BJ (cell line): ENCODE data around the gene LRMDA. TPM values are rescaled to one million over a fixed set of nuclear protein-coding genes. Genes with fewer than 3 reads are reported as not detected.

Source experiments
- CTCF ChIA-PET: fragments of 350-600 bp; formaldehyde crosslinking; extraction: SDS; loops from one replicate; lab custom pipeline; 2021; ENCODE audit warnings: antibody characterized with exemption, inconsistent platforms; lab: Yijun Ruan, JAX
- POLR2A ChIA-PET: fragments of 300-600 bp; sonication (Branson Sonifier 250); formaldehyde crosslinking; extraction: SDS; loops from one replicate; lab custom pipeline; 2021; ENCODE audit warnings: antibody characterized with exemption; lab: Charles Lee
- DNase-seq: peaks from one replicate; pipeline ENCODE4 v3.0.0-alpha.2; 2011; ENCODE audit warnings: low read depth
- H3K27me3 ChIP-seq: 2 replicates; pipeline ENCODE4 v1.6.0; 2011; ENCODE audit warnings: low read length; ENCODE audit not compliant: control insufficient read depth, insufficient read depth
- H3K36me3 ChIP-seq: 2 replicates; pipeline ENCODE4 v1.5.1; 2011; ENCODE audit warnings: low read length; ENCODE audit not compliant: control insufficient read depth, insufficient read depth
- H3K4me3 ChIP-seq: 2 replicates; pipeline ENCODE4 v1.5.1; 2011; ENCODE audit warnings: low read depth, mild to moderate bottlenecking, control low read depth, low read length
- CTCF ChIP-seq: IDR thresholded peaks from 2 replicates; pipeline ENCODE4 v1.5.1; 2011; ENCODE audit warnings: low read depth, mild to moderate bottlenecking, control low read depth, inconsistent platforms, low read length, moderate library complexity; ENCODE audit not compliant: insufficient read depth
- polyA plus RNA-seq: library from polyadenylated mRNA; depleted of rRNA; stranded (reverse); fragments of >200 nt; gene quantifications from 2 replicates; pipeline ENCODE4 v1.2.3, GENCODE V29; 2011

LRMDA gene
- polyA plus RNA-seq, 1 experiment, result not detected

GRCh38 chr10:75984067-75984466, 552.6 kb downstream of the LRMDA start:
- no peak for DNase-seq
- no peak for TF ChIP-seq CTCF
- Histone ChIP-seq H3K36me3 (no peaks in the 10 kb centered on the region), H3K4me3 (no peak overlapping the region), H3K27me3 (no peaks in the 10 kb centered on the region)
- ChIA-PET CTCF (no interaction called here), POLR2A (no interaction called here)

- CTCF ChIA-PET, result interaction anchor here (1.2 kb wide), 1 partner anchor 28 kb away, joined by 3 read pairs; no protein-coding TSS in a partner anchor
- H3K27me3 ChIP-seq, result no peaks in the 10 kb centered on the region
- POLR2A ChIA-PET, result no interaction called here
- no peak for TF ChIP-seq CTCF
- no peaks in the 10 kb centered on the region for H3K36me3 ChIP-seq
- H3K4me3 ChIP-seq, result no peak overlapping the region
- peak; percentile 2 for DNase-seq
Measured at GRCh38 chr10:75987616-75988015, 556.2 kb downstream of the LRMDA start.

- 0 out of 2 replicates have a peak, but pooled peaks cover 1% of the 10 kb centered on the region for H3K27me3 ChIP-seq
Measured at GRCh38 chr10:75994357-75995040, 563.1 kb downstream of the LRMDA start.

GRCh38 chr10:75995041-75995430, 563.6 kb downstream of the LRMDA start:
- CTCF ChIA-PET, result no interaction called here

More at GRCh38 chr10:75994357-75995040, 563.1 kb downstream of the LRMDA start:
- no peak overlapping the region for H3K4me3 ChIP-seq
- TF ChIP-seq CTCF, result no peak
- no peaks in the 10 kb centered on the region for H3K36me3 ChIP-seq
- ChIA-PET CTCF (no interaction called here), POLR2A (no interaction called here)
- no peak for DNase-seq

GRCh38 chr10:75995720-75996119, 564.3 kb downstream of the LRMDA start:
- POLR2A ChIA-PET, result no interaction called here

More at GRCh38 chr10:75995041-75995430, 563.6 kb downstream of the LRMDA start:
- Histone ChIP-seq H3K36me3 (no peaks in the 10 kb centered on the region), H3K4me3 (no peak overlapping the region), H3K27me3 (0 out of 2 replicates have a peak, but pooled peaks cover 1% of the 10 kb centered on the region)
- TF ChIP-seq CTCF, result no peak
- POLR2A ChIA-PET, result no interaction called here
- DNase-seq, result no peak

More at GRCh38 chr10:75995720-75996119, 564.3 kb downstream of the LRMDA start:
- CTCF ChIA-PET, result no interaction called here
- DNase-seq, result no peak
- no peak for TF ChIP-seq CTCF
- Histone ChIP-seq H3K27me3 (0 out of 2 replicates have a peak, but pooled peaks cover 1% of the 10 kb centered on the region), H3K4me3 (no peak overlapping the region), H3K36me3 (no peaks in the 10 kb centered on the region)
